ENCODE measurements around the gene SLC7A5.
"Not testable (repeated sequence)": the region's sequence is repeated elsewhere in the genome, so short reads cannot be mapped to it uniquely, and the experiment has no call there.

SLC7A5 gene

DNA sequence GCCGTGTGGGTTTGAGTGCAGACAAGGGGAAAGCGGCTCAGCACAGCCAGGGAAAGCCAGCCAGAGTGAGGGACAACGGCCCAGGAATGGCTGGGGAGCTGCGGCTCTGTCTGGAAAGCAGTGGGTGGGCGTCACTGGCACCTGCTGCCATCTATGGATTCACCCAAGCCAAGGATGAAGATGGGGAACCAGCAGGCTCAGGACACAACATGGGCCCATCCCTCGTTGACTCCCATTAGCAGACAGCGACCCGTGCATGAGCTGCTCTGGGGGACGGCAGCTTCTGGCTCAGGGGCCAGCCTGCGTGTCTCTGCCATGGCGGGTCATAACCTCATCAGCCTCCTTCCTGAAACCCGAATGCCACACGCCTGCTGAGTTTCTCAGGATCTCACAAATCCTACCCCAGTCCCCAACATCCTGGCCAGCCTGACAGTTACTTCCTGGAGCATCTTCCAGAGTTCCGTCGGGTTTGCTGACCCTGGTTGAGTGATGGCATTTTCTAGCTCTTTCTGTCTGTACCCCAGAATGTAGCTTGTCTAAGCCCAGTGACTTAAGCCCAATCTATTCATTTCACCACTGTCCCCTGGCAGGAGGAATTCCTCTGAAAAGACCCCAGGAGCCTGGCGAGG lies 50.7 kb downstream of the SLC7A5 start:
- no peak for DNase-seq

DNA sequence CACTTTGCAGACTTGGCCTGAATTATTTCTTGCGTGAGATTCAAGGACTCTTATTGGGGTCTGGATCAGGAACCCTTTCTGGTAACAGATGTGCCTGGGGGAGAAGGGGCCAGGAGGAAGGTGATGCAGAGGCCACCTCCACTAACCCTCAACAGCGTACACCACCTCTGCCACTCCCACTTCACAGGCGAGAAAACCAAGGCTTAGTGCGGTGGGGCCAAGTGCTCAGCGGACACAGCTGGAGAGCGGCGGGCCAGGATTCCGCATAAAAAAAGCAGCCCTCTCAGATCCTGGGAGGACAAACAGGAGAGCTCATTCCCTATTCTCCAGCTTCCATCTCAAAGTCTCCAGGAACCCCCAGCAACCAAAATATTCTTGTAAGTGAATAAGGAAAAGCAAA lies 51.4 kb downstream of the SLC7A5 start:
- DNase-seq: no peak

DNA sequence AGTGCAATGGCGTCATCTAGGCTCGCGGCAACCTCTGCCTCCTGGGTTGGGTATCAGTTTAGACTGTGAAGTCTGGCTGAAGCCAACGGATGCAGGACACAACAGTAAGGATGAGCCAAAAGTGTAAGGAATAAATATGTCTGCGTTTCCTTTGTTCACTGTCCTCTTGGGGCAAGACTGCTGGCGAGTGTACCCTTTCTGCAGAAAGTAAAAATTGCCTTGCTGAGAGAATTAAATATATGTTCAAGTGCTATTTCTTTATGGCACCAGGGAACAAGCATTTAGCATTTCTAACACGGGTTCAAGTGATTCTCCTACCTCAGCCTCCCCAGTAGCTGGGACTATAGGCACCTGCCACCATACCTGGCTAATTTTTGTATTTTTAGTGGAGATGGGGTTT lies 51.9 kb downstream of the SLC7A5 start:
- DNase-seq: not testable (repeated sequence)

DNA sequence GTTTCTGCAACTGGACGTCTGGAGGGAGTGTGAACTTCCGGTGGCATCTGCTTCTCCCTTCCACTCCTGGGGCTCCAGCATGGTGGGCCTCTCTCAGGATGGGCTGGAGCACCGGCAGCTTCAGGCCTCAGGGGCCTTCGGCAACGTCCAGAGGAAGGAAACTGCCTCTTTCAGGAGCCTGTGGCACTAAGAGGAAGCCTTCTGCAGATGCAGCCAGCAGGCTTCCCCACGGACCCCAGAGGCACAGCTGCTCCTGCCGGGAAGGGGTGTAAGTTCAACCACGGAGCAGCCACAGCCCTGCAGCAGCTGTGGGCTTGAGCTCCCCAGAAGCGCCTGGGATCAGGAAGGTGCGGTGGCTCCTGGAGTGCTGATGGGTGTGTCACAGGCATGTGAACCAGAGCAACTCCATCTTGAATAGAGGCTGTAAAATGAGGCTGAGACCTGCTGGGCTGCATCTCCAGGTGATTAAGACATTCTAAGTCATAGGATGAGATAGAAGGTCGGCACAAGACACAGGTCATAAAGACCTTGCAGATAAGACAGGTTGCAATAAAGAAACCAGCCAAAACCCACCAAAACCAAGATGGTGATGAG lies 52.7 kb downstream of the SLC7A5 start:
- no peak for DNase-seq

DNA sequence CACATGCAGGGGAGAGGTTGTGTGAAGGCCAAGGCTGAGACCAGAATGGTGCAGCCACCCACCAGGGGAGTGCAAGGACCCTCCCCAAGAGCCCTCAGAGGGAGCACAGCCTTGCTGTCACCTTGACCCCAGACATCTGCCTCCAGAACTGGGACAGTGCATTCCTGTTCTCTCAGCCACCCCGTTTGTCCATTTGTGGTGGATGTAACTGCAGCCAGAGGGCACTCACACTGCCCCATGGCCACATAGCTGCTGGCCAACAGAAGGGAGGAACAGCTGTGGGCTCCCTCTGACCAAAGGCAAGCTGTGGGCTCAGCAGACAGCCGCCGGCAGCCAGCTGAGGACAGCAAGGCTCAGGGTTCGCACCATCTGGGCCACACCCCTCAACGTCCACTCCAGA lies 53.7 kb downstream of the SLC7A5 start:
- DNase-seq: no peak

DNA sequence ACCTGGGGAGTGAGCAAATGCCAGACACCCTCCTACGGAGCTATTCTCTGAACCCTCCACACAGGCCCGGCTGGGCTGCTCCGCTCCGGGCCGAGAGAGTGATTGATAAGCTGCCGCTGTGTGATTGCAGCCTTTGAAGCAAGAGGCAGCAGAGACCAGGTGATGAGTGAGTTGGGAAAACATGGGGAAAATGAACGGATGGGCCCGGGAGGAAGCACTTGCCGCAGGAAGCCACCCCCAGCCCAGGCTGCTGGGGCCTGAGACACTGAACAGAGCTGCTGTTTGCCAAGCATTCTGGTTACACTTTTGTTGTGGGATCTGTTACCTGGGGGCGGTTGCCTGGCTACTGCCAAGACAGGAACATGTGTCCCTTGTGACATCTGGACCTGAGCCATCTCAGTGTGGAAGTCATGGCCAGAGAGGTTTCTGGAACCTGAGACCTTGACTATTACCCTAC lies 57.1 kb downstream of the SLC7A5 start:
- no peak for DNase-seq

DNA sequence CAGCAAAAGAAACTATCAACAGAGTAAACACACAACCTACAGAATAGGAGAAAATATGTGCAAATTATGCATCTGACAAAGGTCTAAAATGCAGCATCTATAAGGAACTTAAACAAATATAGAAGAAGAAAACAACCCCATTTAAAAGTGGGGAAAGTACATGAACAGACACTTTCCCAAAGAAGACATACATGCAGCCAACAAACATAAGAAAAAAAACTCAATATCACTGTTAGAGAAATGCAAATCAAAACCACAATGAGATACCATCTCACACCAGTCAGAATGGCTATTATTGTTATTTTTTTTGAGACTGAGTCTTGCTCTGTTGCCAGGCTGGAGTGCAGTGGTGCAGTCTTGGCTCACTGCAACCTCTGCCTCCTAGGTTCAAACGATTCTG lies 57.9 kb downstream of the SLC7A5 start:
- not testable (repeated sequence) for DNase-seq

DNA sequence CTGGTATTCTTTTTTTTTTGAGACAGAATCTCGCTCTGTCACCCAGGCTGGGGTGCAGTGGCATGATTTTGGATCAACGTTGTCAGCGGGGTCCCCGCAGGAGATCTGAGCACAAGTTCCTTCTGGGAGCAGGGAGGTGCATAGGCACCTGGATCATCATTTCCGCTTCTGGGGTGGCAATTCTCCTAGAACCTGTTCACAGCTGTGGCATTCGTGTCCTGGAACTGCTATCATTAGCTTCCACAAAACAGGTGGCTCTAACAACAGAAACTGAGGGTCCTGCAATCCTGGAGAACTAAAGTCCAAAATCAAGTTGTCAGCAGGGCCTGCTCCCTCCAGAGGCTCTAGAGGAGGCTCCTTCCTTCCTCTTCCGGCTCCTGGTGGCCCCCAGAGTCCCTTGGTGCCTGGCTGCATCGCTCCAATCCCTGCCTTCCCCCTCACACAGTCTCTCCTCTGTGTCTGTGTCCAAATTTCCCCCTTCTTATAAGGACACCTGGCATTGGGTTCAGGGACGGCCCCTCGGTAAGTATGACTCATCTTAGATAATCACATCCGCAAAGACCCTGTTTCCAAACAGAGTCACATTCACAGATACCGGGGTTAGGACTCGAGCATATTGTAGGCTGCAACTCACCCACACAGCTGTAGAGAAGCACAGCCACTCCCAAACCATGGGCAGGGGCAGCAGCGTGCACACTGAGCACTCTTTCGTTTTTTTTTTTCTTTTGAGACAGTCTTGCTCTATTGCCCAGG lies 60.0 kb downstream of the SLC7A5 start:
- no peak for DNase-seq

DNA sequence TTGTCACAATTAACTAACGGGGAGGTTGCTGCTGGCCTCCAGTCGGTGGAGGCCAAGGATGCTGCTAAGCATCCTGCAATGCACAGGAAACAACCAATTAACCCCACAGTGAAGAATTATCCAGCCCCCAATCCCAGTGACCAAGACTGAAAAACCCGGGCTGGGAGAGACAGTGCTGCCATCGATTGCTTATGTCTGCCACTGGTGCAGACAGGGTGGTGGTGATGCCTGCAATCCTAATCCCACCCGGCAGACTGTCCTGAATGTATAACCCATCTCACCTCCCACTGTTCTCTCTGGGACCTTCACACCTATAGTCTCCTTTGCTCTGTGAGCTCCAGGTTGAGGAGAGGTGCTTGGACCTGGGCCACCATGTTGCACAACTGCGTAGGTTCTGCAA lies 61.2 kb downstream of the SLC7A5 start:
- DNase-seq: no peak

DNA sequence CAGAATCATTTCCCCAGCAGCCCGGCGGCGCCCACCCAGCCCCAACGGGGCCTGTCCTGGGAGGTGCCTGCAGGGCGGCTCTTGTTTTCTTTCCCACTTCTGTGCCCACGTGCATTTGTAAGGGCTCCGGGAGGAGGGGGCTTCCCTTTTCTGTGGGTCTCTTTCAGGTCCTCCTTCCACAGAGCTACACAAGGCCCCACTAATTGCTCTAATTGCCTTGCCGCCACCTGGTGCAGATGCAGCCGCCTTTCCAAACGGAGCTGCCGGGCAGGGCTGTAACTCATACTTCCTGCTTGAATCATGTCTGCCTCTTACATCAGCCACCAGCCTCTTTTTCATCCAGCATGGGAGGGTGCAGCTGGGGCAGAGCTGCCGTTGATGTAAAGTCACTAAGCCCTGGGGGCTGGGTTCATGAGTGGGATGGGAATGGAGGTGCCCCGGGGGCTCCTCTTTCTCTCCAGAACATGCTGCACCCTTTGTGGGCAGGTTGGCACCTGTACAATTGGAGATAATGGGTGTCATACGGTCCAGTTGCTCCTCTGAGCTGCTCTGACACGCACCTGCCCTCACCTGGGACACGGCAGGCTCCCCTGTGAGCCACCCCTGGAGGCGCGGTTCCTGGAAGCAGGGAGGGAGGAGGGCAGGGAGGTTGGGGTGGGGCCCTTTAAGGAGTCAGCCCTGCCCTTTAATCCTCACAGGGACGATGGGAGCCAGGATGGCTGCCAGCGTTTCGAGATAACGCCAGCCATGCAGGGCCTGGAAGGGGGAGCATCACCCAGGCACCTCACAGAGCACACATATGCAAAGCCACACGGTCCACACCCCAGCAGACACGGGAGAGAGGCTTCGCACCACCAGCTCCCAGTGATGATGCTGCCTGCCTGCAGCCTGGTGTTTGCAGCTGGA lies 62.4 kb downstream of the SLC7A5 start:
- DNase-seq: peak; percentile 52

DNA sequence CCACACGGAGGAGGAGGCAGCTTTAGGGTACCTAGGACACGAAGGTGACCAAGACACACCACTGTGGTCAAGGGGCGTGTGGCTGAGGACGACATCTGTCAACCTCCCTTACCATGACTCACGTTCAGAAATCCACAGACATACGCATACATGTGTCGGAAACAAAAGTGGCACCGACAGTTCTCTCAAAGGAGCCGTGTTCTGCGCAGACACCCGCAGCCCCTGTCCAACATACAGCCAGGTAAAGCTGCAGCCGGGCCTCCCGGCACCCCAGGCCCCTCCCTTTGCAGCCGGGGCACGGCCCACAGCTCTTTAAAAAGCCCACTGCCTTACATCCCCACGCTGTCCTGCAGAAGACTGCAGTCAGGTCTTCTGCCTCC lies 63.1 kb downstream of the SLC7A5 start:
- DNase-seq: no peak

DNA sequence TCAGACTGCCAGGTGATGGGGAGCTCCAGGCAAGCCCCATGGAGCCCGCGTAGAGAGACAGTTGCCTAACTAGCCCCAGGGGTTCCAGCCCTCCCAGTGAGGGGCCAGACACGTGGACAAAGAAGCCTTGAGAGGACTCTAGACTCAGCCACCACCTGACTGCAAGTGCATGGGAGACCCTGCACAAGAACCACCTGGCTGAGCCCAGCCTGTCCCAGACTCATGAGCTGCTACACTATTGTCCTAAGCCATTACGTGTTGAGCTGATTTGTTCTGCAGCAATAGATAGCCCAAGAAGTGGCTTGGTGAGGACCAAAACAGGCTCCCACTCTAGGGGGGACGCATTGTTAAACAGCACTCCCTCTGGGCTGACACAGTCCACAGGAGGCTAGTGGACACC lies 65.9 kb downstream of the SLC7A5 start:
- DNase-seq: no peak

DNA sequence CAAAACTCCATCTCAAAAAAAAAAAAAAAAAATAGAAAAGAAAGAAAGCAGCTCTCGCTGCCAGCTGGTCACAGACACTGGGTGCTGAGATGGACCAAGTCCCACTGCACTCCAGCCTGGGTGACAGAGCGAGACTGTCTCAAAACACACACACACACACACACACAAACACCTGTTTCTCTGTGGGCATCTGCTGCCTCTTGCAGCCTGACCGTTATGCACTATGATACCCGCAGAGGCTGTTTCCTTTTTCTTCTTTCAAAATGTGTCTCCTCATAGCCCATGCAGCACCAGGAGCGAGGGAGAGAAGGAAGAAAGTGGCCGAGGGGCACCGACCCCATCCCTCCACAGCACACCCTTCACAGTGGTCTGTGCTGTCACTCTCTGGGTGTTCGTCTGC lies 66.6 kb downstream of the SLC7A5 start:
- no peak for DNase-seq

DNA sequence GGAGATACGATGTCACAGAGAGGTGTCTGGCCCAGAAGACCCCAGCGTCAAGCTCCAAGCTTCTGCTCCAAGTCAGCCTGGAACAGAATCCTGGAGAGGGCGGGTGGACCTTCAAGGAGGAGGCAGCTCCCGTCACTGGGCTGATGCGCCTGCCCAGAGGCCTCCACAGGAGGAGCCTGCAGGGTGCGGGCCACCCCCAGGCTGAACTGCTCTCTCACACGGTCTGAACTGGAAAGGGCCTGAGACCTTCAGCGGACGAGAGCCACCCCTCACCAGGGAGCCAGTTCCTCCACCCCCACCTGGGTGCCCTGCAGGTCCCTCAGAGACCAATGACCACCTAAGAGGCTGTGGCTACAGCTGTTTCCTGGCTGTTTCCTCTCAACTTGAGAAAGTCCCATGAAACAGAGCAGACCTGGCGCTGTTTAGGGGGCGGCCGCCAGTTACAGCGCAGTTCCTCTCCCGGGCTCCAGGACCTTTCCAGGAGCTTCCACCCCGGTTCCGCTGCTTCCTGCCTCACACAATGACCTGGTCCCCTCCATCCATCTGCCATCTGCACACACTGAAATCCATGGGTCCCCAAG lies 67.5 kb downstream of the SLC7A5 start:
- no peak for DNase-seq

DNA sequence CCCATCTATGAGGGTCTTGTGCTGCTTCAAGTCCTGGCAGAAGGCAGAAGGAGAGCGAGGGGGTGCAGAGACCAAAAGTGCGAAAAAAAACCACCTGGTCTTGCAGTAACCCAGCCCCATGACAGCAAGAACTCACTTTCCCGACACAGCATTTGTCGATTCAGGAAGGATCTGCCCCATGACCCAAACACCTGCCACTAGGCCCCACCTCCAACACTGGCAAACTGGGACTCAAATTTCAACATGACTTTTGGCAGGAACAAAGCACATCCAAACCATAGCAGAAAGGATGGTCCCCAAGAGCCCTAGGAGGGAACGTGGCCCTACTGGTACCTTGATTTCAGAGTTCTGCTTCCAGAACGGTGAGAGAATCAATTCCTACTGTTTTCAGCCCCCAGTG lies 68.8 kb downstream of the SLC7A5 start:
- no peak for DNase-seq

DNA sequence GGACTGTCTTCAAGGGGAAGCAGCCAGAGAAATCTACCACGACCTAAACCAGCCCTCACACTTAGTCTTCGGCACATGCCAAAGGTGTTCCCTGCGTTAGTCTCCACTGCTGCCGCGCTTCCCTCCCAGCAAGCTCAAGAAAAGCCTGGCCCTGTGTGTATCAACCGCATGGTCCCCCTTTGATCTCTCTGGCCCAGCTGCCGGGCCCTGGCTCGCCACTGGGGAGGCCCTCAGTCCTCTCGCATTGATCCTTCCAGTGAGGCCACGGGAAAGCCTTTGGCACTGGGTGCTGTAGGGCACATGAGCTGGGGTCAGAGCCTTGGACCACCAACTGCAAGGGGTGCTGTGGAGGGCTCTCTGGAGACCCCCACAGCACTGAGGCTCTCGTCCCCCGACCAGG lies 74.0 kb downstream of the SLC7A5 start:
- DNase-seq: no peak

DNA sequence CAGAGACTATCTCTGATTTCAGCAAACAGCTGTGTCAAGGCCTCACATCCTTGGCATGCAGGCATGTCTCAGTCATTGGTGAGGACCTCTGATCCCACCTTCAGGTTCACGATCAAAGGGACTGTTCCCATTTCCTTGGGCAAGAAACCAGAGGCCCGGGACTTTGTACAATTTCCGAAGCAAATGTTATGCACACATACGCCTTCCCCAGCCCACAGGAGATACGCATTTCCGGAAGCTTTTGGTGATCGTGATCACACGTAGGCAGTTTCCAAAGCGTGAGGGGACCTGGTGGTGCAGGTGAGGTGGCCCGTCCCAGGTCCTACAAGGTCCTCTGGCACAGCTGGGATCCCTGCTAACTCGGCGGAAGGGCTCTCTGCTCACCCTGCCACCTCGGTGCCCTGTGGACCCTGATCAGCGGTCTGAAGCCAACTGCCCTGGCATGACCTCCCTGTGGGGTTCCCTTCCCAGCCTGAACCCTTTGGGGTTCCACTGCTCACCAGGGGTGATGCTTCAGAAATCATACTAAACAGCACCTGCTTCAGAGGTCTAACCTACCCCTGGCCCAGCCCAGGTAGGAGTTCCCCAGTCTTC lies 74.7 kb downstream of the SLC7A5 start:
- no peak for DNase-seq

DNA sequence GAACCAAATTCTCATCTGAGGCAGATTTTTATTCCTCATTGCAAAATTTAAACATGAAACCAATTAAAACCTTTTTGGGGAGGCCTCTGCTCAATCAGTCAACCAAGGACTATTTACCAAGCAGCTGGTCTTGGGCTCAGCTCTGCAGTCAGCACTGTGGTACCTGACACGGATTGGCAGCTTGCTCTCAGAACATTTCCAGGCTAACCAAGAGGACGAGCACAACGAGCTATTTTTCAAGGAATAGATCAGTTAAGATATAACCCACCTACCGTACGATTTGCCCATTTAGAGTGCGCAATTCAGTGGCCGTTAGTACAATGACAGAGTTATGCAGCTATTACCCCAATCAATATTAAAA lies 77.1 kb downstream of the SLC7A5 start:
- DNase-seq: no peak

DNA sequence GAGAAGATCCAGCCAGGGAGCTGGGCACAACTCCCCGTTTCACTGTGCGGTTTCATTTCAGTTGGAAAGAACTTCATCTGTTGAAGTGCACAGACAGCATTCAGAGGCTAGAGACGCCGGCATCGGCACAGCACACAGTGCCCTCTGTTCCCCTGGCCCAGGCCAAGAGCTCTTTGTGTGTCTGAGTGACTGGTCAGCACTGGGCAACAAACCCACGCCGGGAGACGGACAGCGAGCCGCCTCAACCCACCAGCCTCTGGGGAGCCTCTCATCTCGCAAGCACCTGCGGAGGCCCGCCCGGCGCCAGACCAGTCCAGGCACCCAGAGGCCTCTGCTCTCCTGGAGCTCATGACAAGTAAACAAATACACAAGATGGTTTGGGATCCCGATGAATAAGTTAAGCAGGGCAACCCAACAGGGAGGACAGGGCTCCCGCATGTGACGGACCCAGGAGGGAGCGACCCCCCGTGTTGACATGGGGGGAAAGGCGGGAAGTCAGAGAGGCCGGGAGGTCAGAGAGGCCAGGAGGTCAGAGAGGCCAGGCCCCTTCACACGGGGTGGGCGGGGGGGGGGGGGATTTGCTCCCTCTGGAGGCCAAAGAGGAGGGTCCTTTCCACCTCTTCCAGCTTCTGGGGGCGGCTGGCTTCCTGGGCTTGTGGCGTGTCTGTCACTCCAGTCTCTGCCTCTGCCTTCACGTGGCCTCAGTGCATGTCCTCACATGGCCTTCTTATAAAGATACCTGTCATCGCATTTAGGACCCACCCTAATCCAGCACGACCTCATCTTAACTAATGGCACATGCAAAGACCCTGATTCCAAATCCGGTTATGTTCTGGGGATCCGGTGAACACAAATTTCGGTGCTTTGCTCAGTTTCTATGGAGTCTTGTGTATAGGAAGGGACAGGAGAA lies 77.8 kb downstream of the SLC7A5 start:
- DNase-seq: no peak

DNA sequence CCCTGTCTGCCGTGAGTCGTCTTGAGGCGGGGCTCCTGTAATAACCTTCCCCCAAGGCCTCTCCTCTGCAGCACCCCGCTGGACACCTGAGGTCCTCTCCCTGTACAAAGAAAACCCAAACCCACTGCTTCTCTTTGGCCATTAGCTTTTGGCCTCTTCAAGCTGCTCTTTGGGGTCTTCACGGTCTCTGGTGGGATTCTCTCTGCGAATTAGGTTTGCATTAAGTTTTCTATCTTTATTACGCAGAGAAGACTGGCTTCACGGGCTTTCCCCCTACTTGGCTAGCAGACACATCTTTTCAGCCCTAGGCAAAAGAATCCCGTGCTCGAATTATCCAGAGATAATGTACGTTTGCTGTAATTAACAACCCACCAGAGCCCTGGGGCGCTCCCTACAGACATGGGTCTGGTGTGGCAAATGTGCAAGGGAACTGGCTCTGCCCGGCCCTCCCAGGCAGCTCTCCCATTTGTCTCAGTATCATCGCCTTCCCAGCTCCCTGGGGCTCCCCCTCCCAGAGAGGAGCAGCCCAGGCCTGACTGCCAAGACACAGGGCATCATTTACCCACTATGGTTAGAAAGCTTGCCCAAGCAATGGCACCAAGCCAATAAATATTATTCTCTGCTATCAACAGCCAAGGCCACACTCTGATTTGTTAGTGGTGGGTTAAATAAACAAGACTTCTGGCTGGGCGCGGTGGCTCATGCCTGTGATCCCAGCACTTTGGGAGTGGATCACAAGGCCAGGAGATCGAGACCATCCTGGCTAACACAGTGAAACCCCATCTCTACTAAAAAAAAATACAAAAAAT lies 78.8 kb downstream of the SLC7A5 start:
- no peak for DNase-seq
